ENCODE results near the gene ATE1.

- TF ChIP-seq POLR2A (IDR thresholded peaks at IDR 0.05; ENCODE audit: low read length) (no peak), GATA1 (IDR thresholded peaks at IDR 0.05; ENCODE audit: low read depth, low read length) (no peak)
These were observed 227.4 kb downstream of the ATE1 start for GRCh38 chr10:121700416-121700815.

Measured in erythroblast (primary cell).